Endothelial cell (in vitro differentiated cells): ENCODE measurements around the gene MST1. TPM values are rescaled to one million over a fixed set of nuclear protein-coding genes. Genes with fewer than 3 reads are reported as not detected.

Experiments
- DNase-seq: peaks from one replicate; pipeline ENCODE4 v3.0.0; 2021; ENCODE audit warnings: low spot score
- H3K27ac Mint-ChIP-seq: one replicate; pipeline ENCODE4 v1.8.0; 2021; ENCODE audit warnings: mixed read lengths, inconsistent platforms; ENCODE audit not compliant: unreplicated experiment
- H3K27me3 Mint-ChIP-seq: one replicate; pipeline ENCODE4 v1.8.0; 2021; ENCODE audit warnings: mild to moderate bottlenecking, moderate library complexity, mixed read lengths, inconsistent platforms; ENCODE audit not compliant: unreplicated experiment
- H3K36me3 Mint-ChIP-seq: one replicate; pipeline ENCODE4 v1.8.0; 2021; ENCODE audit warnings: mild to moderate bottlenecking, low read depth, mixed read lengths, inconsistent platforms; ENCODE audit not compliant: unreplicated experiment
- H3K4me1 Mint-ChIP-seq: one replicate; pipeline ENCODE4 v1.8.0; 2021; ENCODE audit warnings: mild to moderate bottlenecking, mixed read lengths, inconsistent platforms; ENCODE audit not compliant: unreplicated experiment
- H3K4me3 Mint-ChIP-seq: one replicate; pipeline ENCODE4 v1.8.0; 2021; ENCODE audit warnings: mild to moderate bottlenecking, mixed read lengths, inconsistent platforms; ENCODE audit not compliant: unreplicated experiment
- H3K9me3 Mint-ChIP-seq: one replicate; pipeline ENCODE4 v1.8.0; 2021; ENCODE audit warnings: mixed read lengths, inconsistent platforms; ENCODE audit not compliant: unreplicated experiment
- CTCF ChIP-seq: fragments of 200-600 bp; sonication (generic); IDR thresholded peaks from one replicate; pipeline ENCODE4 v1.5.0; 2021; ENCODE audit warnings: antibody characterized with exemption; ENCODE audit not compliant: unreplicated experiment
- total RNA-seq: library from RNA; stranded (reverse); fragmentation: NEBNext Ultra II Directional; extraction: Animal tissue kit (Norgen Biotek cat#: 25700); gene quantifications from one replicate; pipeline ENCODE4 v1.2.1, GENCODE V29; 2021; ENCODE audit not compliant: unreplicated experiment

MST1 gene
- total RNA-seq, 1 donor from 2014 or later = 22.0 TPM

GRCh38 chr3:49654176-49654825 lies 35.0 kb downstream of the MST1 start:
- no peak for TF ChIP-seq CTCF
- H3K36me3 Mint-ChIP-seq = no peaks in the 10 kb centered on the region
- no peaks in the 10 kb centered on the region for H3K9me3 Mint-ChIP-seq
- H3K27ac Mint-ChIP-seq = no peak overlapping the region
- H3K4me3 Mint-ChIP-seq = no peak overlapping the region
- no peak for DNase-seq
- H3K4me1 Mint-ChIP-seq = no peaks in the 10 kb centered on the region
- peaks cover 5% of the 10 kb centered on the region for H3K27me3 Mint-ChIP-seq

GRCh38 chr3:49653621-49654020 lies 35.7 kb downstream of the MST1 start:
- Mint-ChIP-seq H3K36me3 (no peaks in the 10 kb centered on the region), H3K27ac (no peak overlapping the region), H3K9me3 (no peaks in the 10 kb centered on the region), H3K27me3 (peaks cover under 1% of the 10 kb centered on the region), H3K4me3 (no peak overlapping the region), H3K4me1 (no peaks in the 10 kb centered on the region)
- no peak for DNase-seq
- no peak for TF ChIP-seq CTCF

GRCh38 chr3:49652903-49653415 lies 36.3 kb downstream of the MST1 start:
- Mint-ChIP-seq H3K4me1 (no peaks in the 10 kb centered on the region), H3K9me3 (no peaks in the 10 kb centered on the region), H3K27me3 (no peaks in the 10 kb centered on the region), H3K36me3 (no peaks in the 10 kb centered on the region), H3K27ac (no peak overlapping the region), H3K4me3 (no peak overlapping the region)
- no peak for TF ChIP-seq CTCF
- no peak for DNase-seq

- no peak for DNase-seq
- Mint-ChIP-seq H3K4me3 (no peak overlapping the region), H3K36me3 (no peaks in the 10 kb centered on the region), H3K4me1 (peaks cover 5% of the 10 kb centered on the region), H3K27me3 (no peaks in the 10 kb centered on the region), H3K9me3 (no peaks in the 10 kb centered on the region), H3K27ac (no peak overlapping the region)
- TF ChIP-seq CTCF = no peak
Observed at GRCh38 chr3:49652218-49652902, 36.9 kb downstream of the MST1 start.

- DNase-seq = no peak
- H3K9me3 Mint-ChIP-seq = no peaks in the 10 kb centered on the region
- peaks cover under 1% of the 10 kb centered on the region for H3K27me3 Mint-ChIP-seq
- no peaks in the 10 kb centered on the region for H3K36me3 Mint-ChIP-seq
- no peak for TF ChIP-seq CTCF
- no peak overlapping the region for H3K4me3 Mint-ChIP-seq
- no peak overlapping the region for H3K27ac Mint-ChIP-seq
- peaks cover 7% of the 10 kb centered on the region for H3K4me1 Mint-ChIP-seq
Observed at GRCh38 chr3:49650637-49651036, 38.6 kb downstream of the MST1 start.
